Islet of Langerhans (tissue), 1 donor: ENCODE results near the gene SMIM24.
"Not testable (repeated sequence)": the region's sequence is repeated elsewhere in the genome, so short reads cannot be mapped to it uniquely, and the experiment has no call there.

Source experiments
- FAIRE-seq: peaks from one replicate; lab custom pipeline; 2011; peaks lifted over from hg19 to GRCh38; lab: Jason Lieb, UNC

The SMIM24 gene

GRCh38 chr19:3431760-3432397, 48.4 kb downstream of the SMIM24 start:
- no peak for FAIRE-seq

- FAIRE-seq, result not testable (repeated sequence)
Observed at GRCh38 chr19:3430366-3430680, 50.0 kb downstream of the SMIM24 start.

- FAIRE-seq, result no peak
Observed at GRCh38 chr19:3426433-3426832, 53.9 kb downstream of the SMIM24 start.
